Stimulated activated naive CD4-positive, alpha-beta T cell (primary cell): ENCODE data around the gene ISYNA1.
"Not testable (repeated sequence)": the region's sequence is repeated elsewhere in the genome, so short reads cannot be mapped to it uniquely, and the experiment has no call there.

Experiments used
- DNase-seq, 6 experiments: peaks; one replicate each; lab custom pipeline; 2025; lab: John Stamatoyannopoulos, UW

The ISYNA1 gene

GRCh38 chr19:18419195-18419698 lies 18.7 kb downstream of the ISYNA1 start, which contains the start of gene SSBP4:
SSBP4 (plus strand) TSS chr19:18419398; CDS start chr19:18419649, 251 bp downstream.
- peak; percentile 51 to 82 (median 65) for DNase-seq

- peak in 4 of 6 experiments; percentile 31 to 76 (median 56) for DNase-seq
Measured at GRCh38 chr19:18418483-18419194, 19.3 kb downstream of the ISYNA1 start.

- DNase-seq, result peak in 1 of 6 experiments; percentile 37
Measured at GRCh38 chr19:18418029-18418482, 19.9 kb downstream of the ISYNA1 start.

GRCh38 chr19:18417250-18418028 lies 20.5 kb downstream of the ISYNA1 start:
- peak in 2 of 6 experiments; percentile 26 to 41 for DNase-seq

- peak in 4 of 6 experiments; percentile 20 to 44 (median 37) for DNase-seq
Measured at GRCh38 chr19:18416778-18417249, 21.1 kb downstream of the ISYNA1 start.

- no peak for DNase-seq
Measured at GRCh38 chr19:18415178-18415867, 22.6 kb downstream of the ISYNA1 start.

- no peak for DNase-seq
Measured at GRCh38 chr19:18414504-18415177, 23.3 kb downstream of the ISYNA1 start.

GRCh38 chr19:18412610-18413239 lies 25.2 kb downstream of the ISYNA1 start:
- DNase-seq, result no peak

- DNase-seq, result no peak
Measured at GRCh38 chr19:18408053-18408476, 29.9 kb downstream of the ISYNA1 start.

- DNase-seq, result no peak
Measured at GRCh38 chr19:18406749-18407148, 31.2 kb downstream of the ISYNA1 start.

- not testable (repeated sequence) for DNase-seq
Measured at GRCh38 chr19:18405754-18406153, 32.2 kb downstream of the ISYNA1 start.

GRCh38 chr19:18402455-18403248 lies 35.3 kb downstream of the ISYNA1 start:
- not testable (repeated sequence) for DNase-seq

- DNase-seq, result no peak
Measured at GRCh38 chr19:18401580-18402112, 36.3 kb downstream of the ISYNA1 start.

- DNase-seq, result no peak
Measured at GRCh38 chr19:18399008-18399407, 38.9 kb downstream of the ISYNA1 start.

GRCh38 chr19:18397242-18398202 lies 40.4 kb downstream of the ISYNA1 start, which contains the start of gene LRRC25:
LRRC25 (minus strand) TSS chr19:18397622; CDS start chr19:18396963, 659 bp downstream.
- no peak for DNase-seq

- no peak for DNase-seq
Measured at GRCh38 chr19:18396471-18397241, 41.3 kb downstream of the ISYNA1 start.

GRCh38 chr19:18393836-18394235 lies 44.1 kb downstream of the ISYNA1 start:
- DNase-seq, result no peak

- no peak for DNase-seq
Measured at GRCh38 chr19:18392926-18393325, 45.0 kb downstream of the ISYNA1 start.
